GM23338 (cell line): ENCODE results near the gene AFF3.
"Not testable (repeated sequence)": the region's sequence is repeated elsewhere in the genome, so short reads cannot be mapped to it uniquely, and the experiment has no call there.

Experiments
- CTCF ChIP-seq, 2 experiments: fragments of 200-600 bp in 1 of 2; sonication (generic) in 1 of 2; conservative IDR thresholded peaks; 2 replicates each; pipeline versions ENCODE4 v1.5.1 to v1.6.1; 2016 to 2017; ENCODE audit warnings: antibody characterized with exemption in 2 of 2, low read depth in 2 of 2, mild to moderate bottlenecking in 2 of 2, moderate library complexity in 1 of 2
- EZH2 ChIP-seq: fragments of 200-600 bp; sonication (generic); IDR thresholded peaks from one replicate; pipeline ENCODE4 v1.8.0; 2017; ENCODE audit warnings: antibody characterized with exemption, mild to moderate bottlenecking, low read depth; ENCODE audit not compliant: unreplicated experiment
- EZH2phosphoT487 ChIP-seq: fragments of 200-600 bp; sonication (generic); IDR thresholded peaks from one replicate; pipeline ENCODE4 v1.8.1; 2018; ENCODE audit warnings: antibody characterized with exemption; ENCODE audit not compliant: unreplicated experiment
- POLR2AphosphoS5 ChIP-seq: IDR thresholded peaks from 2 replicates; pipeline ENCODE4 v1.6.1; 2016; ENCODE audit warnings: antibody characterized with exemption, low read depth
- REST ChIP-seq: IDR thresholded peaks from one replicate; pipeline ENCODE4 v1.6.1; 2018; ENCODE audit warnings: antibody characterized with exemption; ENCODE audit not compliant: unreplicated experiment
- ZNF331 ChIP-seq: fragments of 250-450 bp; sonication (Bioruptor Pico); IDR thresholded peaks from 2 replicates; pipeline ENCODE4 v1.5.0; 2020; ENCODE audit warnings: low read depth, mild to moderate bottlenecking, moderate library complexity

GRCh38 chr2:100151832-100152231 lies 9.4 kb upstream of the AFF3 start:
- TF ChIP-seq REST; CTCF (conservative IDR thresholded peaks at IDR 0.05; ENCODE audit: low read depth in 2 of 2); EZH2; POLR2AphosphoS5; ZNF331; EZH2phosphoT487: not testable (repeated sequence)
